HG02763 (cell line): ENCODE data around the gene TMEM45A.
"Not testable (repeated sequence)": the region's sequence is repeated elsewhere in the genome, so short reads cannot be mapped to it uniquely, and the experiment has no call there.

Experiments
- ATAC-seq: cut with Tn5 transposase; IDR thresholded peaks from one replicate; pipeline ENCODE4 v1.9.1; 2021; ENCODE audit warnings: mild to moderate bottlenecking, moderate library complexity; ENCODE audit not compliant: unreplicated experiment

The TMEM45A gene

DNA sequence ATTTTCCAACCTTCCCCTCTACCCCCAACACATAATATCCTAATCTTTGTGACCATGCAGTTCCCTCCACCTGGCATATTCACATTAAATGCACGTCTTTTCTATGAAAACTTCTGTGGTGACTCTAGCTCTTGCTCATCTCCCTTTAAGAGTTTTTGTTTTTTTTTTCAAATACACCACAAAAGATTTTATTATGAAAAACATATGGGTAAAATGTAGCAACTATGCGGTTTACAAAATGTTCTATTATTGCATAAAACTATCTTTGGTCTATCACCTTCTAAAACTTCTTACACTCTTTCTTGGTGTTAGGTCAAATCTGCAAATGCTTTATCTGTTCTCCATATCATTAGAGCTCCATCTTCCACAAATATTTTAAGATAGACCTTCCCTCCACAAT is 78.4 kb downstream of the TMEM45A start:
- ATAC-seq: no peak

DNA sequence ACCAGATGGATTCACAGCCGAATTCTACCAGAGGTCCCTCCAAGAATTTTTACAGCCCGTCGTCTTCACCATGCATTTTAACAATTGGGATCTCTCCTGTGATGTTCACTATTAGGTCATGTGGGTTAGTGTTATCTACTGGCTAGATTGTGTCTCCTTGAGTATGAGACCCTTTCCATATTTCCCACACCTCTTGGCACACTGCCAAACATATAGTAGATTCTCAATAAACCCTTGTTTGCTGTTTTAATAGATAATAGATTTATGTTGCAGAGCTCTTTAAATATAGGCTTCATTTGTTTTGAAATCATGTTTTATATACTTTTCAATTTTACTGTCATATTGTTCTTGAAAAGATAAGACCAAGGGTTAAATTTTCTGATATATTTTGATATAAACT is 82.1 kb downstream of the TMEM45A start:
- no peak for ATAC-seq

DNA sequence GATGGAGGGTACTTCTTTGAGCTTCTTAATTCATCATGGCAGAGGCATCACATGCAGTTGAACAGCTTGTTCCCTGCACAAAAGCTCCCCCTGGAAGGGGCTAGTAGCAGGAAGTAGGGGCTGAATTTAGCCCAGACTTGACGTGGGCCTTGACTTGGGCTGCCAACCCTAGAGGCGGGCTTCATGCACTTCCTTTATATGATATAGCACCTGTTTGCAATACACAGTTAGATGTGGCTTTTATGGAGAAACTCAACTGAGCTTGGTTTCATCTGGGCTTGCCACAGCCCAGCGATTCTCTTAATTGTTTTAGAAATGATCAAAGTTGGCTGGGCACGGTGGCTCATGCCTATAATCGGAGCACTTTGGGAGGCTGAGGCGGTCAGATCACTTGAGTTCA is 83.3 kb downstream of the TMEM45A start:
- ATAC-seq: no peak

DNA sequence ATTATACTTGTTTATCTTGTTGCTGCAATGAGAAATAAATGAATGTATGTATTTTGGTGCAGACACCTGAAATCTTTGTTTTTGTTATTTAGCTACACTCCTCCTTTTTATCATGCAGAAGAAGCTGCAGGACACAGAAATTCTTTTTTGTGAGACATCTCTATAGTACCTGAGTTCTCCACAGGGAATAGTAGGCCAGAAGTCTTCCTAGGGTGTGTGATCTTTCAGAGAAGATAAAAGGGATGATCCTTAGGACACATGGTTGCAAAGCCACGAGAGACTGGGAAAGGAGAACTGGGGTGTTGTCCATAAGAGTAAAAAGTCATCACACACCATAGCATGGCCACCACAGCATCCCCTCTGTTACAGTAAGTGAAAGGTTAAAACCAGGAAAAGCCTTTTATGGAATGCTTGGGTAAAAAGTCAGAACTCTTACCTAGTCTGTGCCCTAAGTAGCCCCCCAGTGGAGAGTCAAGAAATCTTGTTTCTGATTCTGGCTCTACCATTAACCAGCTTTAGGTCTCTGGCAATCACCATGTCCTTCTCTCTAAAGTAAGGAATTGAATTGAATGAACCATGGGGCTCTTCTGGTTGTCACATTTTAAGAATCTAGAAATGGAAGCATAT is 85.1 kb downstream of the TMEM45A start:
- no peak for ATAC-seq

DNA sequence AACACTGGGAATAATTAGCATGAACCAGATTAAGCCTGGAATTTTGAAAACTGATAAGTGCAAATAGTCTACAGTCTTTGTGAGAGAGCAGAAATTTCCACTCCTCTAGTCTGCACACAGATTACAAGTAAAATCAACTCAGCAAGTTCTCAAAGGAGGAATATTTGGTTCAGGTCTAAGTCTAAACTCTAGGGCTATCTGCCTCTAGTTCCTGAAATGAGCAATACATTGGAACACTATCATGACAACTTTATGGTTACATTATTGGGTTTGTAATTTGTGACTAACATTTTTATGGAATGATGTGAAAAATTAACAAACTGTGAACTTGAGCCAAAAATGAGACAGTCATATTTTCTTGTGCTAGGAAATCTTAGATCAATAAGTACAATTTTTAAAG is 86.2 kb downstream of the TMEM45A start:
- no peak for ATAC-seq

DNA sequence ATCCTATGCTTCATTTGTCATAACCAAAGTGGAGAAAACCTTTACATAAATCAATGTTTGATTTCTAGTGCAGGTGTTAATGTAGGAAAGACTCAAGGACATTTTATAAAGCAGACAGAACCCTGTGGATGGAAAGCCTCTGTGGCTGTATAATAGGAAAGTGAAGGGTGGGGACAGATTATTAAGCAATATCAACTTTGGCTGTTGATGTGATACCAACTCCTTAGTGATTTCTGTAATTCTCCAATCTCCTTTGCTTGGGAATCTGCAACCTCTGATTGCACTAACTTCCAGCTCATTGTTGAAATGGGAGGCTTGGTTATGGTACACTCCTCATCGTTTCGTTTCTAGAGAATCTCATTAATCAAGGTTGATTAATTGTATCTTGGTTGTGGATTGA is 87.7 kb downstream of the TMEM45A start:
- no peak for ATAC-seq

DNA sequence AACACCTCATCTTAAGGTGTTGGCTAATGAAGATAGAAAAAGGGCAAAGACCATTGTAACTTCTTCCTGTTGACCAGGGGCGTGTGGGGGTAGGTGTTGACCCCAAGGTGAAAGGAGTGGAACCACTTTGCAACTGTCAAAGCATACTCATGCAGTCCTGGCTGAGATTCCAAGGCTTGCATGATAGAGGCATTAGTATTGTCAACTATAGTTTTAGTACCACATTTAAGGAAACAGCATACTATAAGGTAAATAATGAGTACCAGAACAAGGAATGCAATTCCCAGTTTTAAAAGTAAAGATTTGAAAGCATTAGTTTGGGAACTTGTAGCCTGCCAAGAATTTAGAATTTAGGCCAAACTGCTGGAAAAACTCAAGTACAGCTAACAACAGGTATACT is 89.2 kb downstream of the TMEM45A start:
- ATAC-seq: no peak

DNA sequence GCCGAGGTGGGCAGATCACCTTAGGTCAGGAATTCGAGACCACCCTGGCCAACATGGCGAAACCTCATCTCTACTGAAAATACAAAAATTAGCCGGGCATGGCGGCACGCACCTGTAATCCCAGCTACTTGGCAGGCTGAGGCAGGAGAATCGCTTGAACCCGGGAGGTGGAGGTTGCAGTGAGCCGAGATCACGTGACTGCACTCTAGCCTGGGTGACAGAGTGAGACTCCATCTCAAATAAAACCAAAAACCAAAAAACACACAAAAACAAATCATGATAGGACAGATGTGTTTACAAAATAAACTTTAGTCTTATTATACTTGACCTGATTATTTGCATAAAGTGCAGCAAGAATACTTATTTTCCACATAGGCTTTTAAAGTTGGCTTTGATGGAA is 89.7 kb downstream of the TMEM45A start:
- not testable (repeated sequence) for ATAC-seq

DNA sequence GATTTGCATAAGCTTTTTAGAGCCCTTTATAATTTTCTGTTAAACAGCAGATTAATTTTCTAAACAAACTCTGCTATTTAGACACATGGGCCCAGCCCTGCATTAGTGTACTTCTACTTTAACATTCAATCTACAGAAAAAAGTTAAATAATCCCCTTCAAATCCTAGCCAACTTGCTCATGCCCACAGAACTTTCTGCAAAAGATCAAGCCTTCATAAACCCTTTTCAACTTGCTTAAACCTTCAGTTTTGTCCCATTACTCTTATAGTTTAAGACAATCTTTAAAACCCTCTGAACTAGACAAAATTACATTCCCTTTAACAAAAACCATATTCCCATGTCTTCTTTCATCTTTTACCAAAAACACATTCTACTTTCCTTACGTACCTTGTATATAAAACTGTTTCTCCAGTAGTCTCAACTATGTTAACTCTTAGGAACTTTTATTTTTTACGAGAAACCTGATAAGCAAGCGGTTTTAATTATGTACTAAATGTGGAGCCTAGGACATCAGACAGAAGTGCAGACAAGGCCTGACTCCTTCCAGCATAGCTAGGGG is 91.8 kb downstream of the TMEM45A start:
- ATAC-seq: no peak

DNA sequence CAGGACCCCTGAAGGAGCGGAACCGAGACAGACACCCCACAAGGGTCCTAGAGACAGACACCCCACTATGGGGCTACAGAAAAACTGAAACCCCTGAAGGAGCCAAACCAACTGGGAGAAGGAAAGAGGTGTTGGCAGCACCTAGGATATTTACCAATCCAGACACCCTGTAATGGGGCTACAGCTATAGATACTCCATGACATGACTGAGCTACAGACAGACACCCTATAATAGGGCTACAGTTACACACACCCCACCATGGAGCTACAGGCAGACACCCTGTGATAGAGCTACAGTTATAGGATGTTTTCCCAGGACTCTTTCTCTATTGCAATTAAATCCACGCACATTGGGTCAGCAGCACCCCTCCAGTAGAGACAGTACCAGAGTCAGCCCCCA is 94.4 kb downstream of the TMEM45A start:
- ATAC-seq: no peak

DNA sequence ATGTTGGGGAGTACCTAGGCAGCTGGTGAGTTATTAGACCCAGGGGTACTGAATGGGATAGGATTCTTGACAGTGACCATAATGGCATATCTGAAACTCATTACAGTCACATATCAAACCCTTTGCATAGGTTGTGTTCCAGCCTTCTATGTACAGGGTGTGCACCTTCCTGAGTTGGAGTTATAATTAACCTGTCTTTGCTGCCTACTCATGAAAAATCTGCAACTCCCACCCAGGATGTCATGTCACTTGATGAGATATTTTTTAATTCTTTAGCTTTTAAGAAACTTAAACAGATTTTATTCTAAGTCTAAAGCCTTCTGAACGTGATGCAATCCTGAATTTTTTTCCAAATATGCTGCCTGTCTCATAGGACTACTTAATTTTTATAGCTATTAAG is 95.8 kb downstream of the TMEM45A start:
- ATAC-seq: no peak

DNA sequence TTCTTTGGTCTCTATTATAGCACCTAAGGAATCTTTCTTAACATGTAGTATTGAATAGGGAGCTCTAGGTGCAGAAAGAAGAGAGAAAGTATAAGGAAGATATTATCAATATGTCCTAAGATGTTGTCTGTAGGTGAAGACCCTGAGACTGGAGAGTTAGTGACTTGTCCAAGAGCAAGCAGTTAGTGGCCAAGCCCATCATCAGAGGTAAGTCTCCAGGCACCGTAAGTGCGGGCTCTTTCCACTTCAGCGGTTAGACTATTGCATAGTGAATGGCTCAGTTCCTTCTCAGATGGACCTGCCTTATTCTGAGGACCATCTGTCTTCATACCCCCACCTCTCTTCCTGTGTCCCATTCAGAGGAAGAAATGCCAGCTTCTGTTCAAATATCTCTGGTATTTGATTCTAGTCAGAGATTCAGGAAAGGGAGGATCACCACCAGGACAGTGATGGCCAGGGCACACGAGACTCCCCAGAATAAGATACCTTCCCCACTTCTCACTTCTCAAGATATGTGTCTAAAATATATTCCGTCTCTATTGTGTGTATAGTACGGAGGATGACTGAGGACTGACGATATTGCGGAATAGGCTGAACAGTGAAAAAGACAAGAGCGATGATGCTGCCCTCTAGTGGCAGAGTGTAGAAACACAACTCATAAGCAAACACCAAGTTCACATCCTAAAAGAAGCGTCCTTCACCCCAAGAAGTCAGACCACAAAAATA is 97.9 kb downstream of the TMEM45A start:
- peak; percentile 74 for ATAC-seq

DNA sequence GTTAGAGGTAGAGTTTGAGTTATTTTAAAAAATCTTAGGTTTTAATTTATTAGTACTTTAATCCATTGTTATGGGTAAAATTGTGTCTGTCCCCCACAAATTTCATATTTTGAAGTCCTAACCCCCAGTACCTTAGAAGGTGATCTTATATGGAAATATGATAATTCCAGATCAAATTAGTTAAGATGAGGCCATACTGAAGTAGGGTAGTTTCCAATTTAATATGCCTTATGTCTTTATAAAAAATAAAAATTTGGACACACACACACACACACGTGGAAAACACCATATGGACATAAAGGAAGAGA is 98.4 kb downstream of the TMEM45A start:
- ATAC-seq: no peak

DNA sequence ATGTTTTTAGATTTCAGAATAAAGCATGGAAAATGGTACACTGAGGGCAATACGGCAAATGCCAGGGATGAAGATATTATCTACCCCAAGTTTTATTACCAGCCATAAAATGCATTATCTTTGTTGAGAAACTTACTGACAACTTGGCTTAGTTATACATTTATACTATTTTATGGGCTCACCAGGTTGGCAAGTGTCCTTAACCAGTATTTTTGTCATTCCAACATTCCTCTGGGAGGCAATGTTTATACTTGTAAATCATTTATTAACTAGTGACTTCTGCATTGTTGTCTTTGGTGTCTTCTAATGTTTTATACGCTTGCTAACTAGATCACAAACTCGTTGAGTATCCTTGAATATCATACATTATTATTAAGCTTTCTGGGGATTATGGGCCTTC is 99.0 kb downstream of the TMEM45A start:
- ATAC-seq: no peak

DNA sequence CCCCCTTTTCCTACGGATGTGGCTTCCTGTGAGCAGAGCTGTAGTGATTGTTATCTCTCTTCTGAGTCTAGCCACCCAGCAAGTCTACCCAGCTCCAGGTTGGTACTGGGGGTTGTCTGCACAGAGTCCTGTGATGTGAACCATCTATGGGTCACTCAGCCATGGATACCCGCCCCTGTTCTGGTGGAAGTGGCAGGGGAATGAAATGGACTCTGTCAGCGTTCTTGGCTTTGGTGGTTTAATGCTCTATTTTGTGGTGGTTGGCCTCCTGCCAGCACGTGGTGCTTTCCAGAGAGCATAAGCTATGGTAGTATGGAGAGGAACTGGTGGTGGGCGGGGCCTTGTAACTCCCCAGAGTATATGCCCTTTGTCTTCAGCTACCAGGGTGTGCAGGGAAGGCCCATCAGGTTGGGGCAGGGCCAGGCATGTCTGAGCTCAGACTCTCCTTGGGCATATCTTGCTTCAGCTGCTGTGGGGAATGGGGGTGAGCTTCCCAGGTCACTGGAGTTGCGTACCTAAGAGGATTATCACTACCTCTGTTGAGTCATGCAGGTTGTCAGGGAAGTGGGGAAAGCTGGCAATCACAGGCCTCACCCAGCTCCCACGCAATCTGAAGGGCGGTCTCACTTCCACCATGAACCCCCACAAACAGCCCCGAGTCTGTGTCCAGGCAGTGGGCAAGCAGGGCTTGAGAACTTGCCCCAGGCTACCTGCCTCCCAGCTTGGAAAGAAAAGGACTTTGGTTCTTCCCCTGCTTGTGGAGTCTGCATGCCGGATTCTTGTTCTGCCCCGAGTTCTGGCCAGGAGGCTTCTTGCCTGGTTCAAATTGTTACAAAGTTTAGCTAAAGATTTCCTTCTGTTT is 108.0 kb downstream of the TMEM45A start:
- ATAC-seq: no peak

DNA sequence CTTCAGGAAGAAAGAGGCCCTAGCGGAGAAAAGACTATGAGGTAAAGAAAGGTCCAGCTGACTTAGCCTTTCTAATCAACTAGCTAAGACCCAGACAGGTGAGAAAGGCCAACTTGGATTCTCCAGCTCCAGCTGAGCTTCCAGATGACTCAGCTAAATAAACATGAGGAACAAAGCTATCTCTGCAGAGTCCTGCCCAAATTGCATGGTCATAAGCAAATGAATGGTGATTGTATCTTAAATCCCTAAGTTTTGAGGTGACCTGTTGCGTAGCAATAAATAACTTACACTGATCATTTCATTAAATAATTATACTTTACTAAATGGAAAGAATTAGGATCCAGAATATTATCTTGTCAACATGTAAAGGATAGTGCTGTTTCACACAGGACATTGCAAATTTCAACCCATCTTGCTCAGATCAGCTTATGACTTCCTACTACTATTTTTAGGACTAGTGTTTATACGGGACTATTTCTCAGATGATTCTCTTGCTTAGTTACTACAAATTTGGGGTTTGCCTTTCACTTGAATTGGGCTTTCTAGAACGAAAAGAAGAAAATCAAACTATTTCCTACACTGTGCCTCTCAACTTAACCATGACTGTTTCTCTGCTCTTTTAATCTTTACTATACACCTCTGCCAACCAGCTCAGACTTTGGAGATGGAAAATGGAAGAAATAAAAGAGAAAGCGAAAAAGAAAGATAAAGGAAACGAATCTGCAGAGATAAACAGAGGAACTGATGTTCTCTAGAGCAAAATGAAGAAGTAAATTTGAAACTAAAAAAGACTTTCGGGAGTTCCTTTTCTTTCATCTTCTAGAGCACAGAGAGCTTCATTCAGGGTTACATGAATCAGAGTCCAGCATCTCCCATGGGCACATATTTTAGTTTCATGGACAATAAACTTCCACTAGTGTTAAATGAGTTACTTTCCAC is 110.4 kb downstream of the TMEM45A start:
- ATAC-seq: no peak

DNA sequence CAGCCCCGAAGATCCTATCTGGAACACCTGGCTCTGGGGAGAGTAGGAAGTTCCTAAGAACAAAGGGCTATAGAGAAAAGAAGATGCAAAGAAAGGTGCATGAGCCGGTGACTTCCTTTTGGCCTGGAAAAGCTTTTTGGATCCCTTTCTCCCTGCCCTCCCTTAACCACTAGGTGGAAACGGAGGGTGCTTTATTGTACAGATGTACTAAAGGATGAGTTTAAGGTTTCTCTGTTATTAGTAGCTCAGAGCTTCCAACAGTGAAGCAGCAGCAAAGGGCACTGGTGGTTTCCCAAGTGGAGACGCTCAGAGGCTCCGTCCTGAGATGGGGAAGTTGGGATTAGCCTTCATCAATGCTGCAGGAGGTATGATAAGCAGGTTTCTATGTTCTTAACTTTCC is 111.0 kb downstream of the TMEM45A start:
- no peak for ATAC-seq

DNA sequence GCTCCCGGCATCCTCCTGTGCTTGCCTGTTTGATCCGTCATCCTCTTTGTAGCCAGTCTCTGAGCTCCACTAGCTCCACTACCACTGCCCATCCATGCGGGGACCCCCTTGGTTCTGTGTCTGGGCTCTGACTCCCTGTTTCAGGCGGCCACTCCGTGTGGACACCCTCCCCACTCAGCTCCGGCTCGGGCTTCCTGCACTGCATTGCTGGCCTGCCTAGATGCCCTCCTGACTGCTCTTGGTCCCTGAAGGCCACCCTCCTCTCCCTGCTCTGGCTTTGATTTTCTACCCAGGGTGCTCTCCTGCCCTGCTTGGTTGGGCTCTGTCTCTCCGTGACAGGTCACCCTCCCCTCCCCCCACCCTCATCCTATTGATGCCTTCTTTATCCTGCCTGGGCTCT is 112.9 kb downstream of the TMEM45A start:
- ATAC-seq: no peak

DNA sequence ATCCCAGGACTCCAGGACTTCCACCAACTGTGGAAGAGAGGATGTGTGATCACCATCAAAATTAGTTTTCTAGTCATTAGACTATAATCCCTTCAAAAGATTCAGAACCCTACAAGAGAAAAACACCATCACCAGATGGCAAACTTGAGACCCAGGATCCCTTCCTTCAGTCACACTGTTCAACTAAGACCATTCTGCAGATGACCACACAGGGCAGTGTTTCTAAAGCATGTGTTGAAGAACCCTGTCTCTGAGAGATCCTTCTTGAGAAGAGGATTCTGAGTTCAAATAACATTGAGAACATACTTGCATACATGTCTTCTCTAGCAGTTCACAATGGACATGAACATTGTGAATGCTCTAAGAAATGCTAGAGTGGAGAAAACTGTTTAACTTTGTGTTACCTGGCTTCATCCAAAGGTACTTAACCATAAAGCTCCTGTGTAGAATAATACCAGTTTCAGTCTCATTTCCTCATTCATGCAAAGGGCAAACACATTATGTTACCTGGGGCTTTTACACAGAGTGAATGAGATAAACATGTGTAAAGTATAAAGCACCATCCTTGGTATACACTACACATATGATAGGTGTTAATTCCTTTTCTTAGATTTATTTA is 114.6 kb downstream of the TMEM45A start:
- peak; percentile 74 for ATAC-seq

DNA sequence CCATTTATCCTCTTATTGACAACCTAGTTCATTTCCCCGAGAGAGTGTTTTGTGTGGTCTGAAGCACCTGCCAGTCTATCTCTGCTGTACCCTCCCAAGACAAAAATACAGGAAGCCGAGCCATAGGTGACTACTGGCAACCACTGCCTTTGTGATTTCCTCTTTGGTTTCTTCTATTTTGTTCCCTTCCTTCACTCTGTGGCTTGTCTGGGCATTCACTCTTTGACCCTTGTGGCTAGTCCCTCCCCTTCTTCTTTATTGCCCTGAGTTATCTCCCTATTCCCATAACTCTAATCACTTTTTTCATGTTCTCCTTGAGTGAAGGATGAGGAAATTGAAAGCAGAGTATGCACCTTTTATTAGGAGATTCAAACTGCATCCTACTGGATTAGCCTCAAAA is 116.9 kb downstream of the TMEM45A start, which contains the start of gene ADGRG7:
TSS of gene ADGRG7 (plus strand) at position 297 of the 400 bp plus-strand sequence. CDS start 256 bp downstream, outside the sequence.
- ATAC-seq: no peak
